RWPE1 (cell line): ENCODE results near the gene ADAP1.
A peak's percentile ranks its signal among the peaks of the same experiment; 100 is the strongest.

ENCODE experiments used
- CTCF ChIA-PET: fragments of 350-600 bp; sonication (Branson Sonifier 250); formaldehyde crosslinking; extraction: SDS; loops from one replicate; lab custom pipeline; 2021; lab: Yijun Ruan, JAX
- POLR2A ChIA-PET: fragments of 400-600 bp; formaldehyde crosslinking; extraction: SDS; loops from one replicate; lab custom pipeline; 2020; ENCODE audit warnings: antibody characterized with exemption; ENCODE audit not compliant: low non-redundant PET; lab: Yijun Ruan, JAX
- DNase-seq: peaks from one replicate; pipeline ENCODE4 v3.0.0; 2012; ENCODE audit warnings: low spot score
- H3K27ac ChIP-seq: fragments of 450-650 bp; 2 replicates; pipeline ENCODE4 v1.5.1; 2017
- CTCF ChIP-seq: fragments of 450-650 bp; conservative IDR thresholded peaks from 2 replicates; pipeline ENCODE4 v1.5.1; 2017; ENCODE audit warnings: low read depth, mild to moderate bottlenecking

ADAP1 gene

GRCh38 chr7:885893-886625 is 68.4 kb downstream of the ADAP1 start:
- H3K27ac ChIP-seq, result no peak overlapping the region; the same call in 1 of the 2 replicates
- CTCF ChIA-PET, result no interaction called here
- no peak for TF ChIP-seq CTCF
- no peak for DNase-seq
- POLR2A ChIA-PET, result no interaction called here

GRCh38 chr7:885261-885892 is 69.1 kb downstream of the ADAP1 start:
- POLR2A ChIA-PET, result no interaction called here
- H3K27ac ChIP-seq, result no peak overlapping the region; the same call in 1 of the 2 replicates
- CTCF ChIA-PET, result no interaction called here
- DNase-seq, result no peak
- no peak for TF ChIP-seq CTCF

- ChIA-PET CTCF (interaction anchor here (0.6 kb wide), 1 partner anchor 436 kb away, joined by 3 read pairs; no protein-coding TSS in a partner anchor), POLR2A (no interaction called here)
- no peak for TF ChIP-seq CTCF
- no peak for DNase-seq
- peak overlapping the region; percentile 13 for H3K27ac ChIP-seq
Measured at GRCh38 chr7:884191-885003, 70.1 kb downstream of the ADAP1 start.

GRCh38 chr7:883055-884021 is 71.1 kb downstream of the ADAP1 start:
- no peak for TF ChIP-seq CTCF
- H3K27ac ChIP-seq, result peak overlapping the region; percentile 13
- ChIA-PET CTCF (interaction anchor here (0.5 kb wide), 1 partner anchor 97 kb away, joined by 4 read pairs; no protein-coding TSS in a partner anchor), POLR2A (no interaction called here)
- no peak for DNase-seq

- POLR2A ChIA-PET, result no interaction called here
- TF ChIP-seq CTCF, result no peak
- CTCF ChIA-PET, result no interaction called here
- H3K27ac ChIP-seq, result peak overlapping the region; percentile 13
- DNase-seq, result no peak
Measured at GRCh38 chr7:882336-883035, 72.0 kb downstream of the ADAP1 start.
